B cell (primary cell): ENCODE results near the gene PHACTR4.
"Not testable (repeated sequence)": the region's sequence is repeated elsewhere in the genome, so short reads cannot be mapped to it uniquely, and the experiment has no call there.

ENCODE experiments used
- CTCF ChIP-seq: fragments of 200-600 bp; IDR thresholded peaks from one replicate; pipeline ENCODE4 v1.8.0; 2022; ENCODE audit warnings: antibody characterized with exemption, mild to moderate bottlenecking
- EZH2 ChIP-seq: IDR thresholded peaks from 2 replicates; pipeline ENCODE4 v1.6.1; 2012; ENCODE audit warnings: borderline replicate concordance, low read depth, mild to moderate bottlenecking, moderate library complexity, low read length; ENCODE audit not compliant: insufficient read depth, poor library complexity, severe bottlenecking

- TF ChIP-seq CTCF, EZH2: not testable (repeated sequence)
These were observed 6.7 kb downstream of the PHACTR4 start for GRCh38 chr1:28376195-28376594.
